ENCODE measurements around the gene DMD. TPM values are rescaled to one million over a fixed set of nuclear protein-coding genes. Genes with fewer than 3 reads are reported as not detected.
"Not testable (repeated sequence)": the region's sequence is repeated elsewhere in the genome, so short reads cannot be mapped to it uniquely, and the experiment has no call there.

The DMD gene
- polyA plus RNA-seq, 3 donors, result 8.0 to 13.2 (median 11.5) TPM

DNA sequence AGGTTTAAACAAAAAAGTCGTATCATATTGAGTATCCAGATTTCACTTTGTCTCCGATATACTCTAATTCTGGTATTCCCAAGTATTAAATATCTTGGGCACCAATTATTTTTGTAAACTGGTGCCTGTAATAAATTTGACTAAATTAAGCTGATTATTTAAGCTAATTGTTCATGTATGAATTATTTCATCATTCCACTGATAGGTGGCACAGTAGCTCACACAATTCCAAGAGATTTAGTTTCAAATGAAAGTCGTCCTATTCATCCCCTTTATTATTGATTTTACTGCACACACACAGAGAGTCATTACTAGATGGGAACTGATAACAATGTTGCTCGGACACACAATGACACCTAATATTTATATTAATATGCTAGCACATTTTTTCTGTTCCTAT lies 432.4 kb downstream of the DMD start:
- 57 to 82% (median 71%) methylated on average over 4 of the region's 4 CpGs for WGBS, 3 donors
- no peak overlapping the region for H3K27ac ChIP-seq (ENCODE audit: low read depth, low read length)

DNA sequence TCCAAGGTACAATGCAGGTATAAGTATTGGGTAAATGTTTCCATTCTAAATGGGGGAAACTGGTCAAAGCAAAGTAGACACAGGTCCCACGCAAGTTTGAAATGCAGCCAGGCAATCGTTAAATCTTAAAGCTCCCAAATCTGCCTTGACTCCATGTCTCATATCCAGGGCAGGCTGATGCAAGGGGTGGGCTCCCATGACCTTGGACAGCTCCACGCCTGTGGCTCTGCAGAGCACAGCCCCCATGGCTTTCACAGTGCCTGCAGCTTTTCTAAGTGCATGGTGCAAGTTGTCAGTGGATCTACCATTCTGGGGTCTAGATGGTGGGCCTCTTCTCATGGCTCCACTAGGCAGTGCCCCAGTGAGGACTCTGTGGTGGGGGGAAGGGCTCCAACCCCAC lies 436.4 kb downstream of the DMD start:
- 81 to 88% (median 84%) methylated on average over 2 to 3 of the region's 3 CpGs for WGBS, 3 donors
- H3K27ac ChIP-seq (ENCODE audit: low read depth, low read length), result no peak overlapping the region

DNA sequence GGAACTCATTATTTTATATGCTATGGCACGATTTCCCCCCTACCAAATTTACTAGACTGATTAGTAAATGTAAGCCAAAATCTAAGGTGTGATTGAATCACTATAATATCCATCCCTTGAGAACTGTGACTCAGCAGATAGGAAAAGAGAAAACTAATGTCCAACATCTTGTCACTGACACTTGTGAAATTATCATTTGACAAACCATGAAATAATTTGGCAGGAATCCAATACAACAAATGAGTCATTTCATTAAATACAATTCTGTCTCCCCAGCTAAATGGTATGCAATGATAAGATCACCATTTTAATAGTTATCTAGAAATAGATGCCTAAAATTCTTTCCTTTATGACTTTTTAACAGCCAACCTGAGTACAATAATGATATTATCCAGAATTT lies 462.3 kb downstream of the DMD start:
- no peak overlapping the region for H3K27ac ChIP-seq (ENCODE audit: low read depth, low read length)
- WGBS, 3 donors, result 56 to 80% (median 66%) methylated on average over 1 of the region's 1 CpG

DNA sequence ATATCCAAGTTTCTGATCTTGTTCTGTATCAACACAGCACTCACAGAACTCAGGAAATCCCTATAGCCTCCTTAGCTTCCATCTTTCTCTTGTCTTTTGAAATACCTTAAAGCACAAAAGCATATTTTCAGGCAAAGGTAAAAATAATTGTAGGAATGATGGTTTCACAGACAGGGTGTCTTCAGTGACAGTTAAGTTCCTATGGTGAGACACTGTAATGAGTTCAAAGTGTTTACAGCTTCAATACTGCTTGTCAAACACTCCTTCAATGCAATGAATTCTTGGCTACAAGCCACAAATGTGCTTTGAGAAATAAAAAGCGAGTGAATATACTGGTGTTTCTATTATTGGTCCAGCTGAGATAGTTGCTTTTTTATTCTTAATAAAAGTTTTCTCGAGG lies 466.0 kb downstream of the DMD start:
- H3K27ac ChIP-seq (ENCODE audit: low read depth, low read length), result no peak overlapping the region
- 36 to 66% (median 45%) methylated on average over 2 of the region's 2 CpGs for WGBS, 3 donors

DNA sequence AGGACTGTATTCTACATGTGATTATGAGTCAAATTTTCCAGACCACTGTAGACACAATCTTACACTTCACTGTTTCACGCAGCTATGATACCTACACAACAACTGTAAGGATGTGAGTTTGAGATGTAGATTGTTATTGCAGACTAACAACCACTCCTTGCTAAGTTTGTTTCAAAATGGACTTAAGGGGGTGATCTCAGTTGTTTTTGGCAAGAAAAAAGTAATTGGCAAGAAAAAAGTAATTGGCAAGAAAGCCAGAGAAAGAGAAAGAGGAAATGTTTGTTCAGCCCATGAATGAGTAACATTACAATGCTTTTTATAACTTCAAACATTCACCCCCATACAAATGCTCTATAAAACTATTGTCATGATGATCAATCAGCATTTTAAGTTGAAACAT lies 466.4 kb downstream of the DMD start:
- no peak overlapping the region for H3K27ac ChIP-seq (ENCODE audit: low read depth, low read length)
- 73 to 90% (median 84%) methylated on average over 1 of the region's 1 CpG for WGBS, 3 donors

DNA sequence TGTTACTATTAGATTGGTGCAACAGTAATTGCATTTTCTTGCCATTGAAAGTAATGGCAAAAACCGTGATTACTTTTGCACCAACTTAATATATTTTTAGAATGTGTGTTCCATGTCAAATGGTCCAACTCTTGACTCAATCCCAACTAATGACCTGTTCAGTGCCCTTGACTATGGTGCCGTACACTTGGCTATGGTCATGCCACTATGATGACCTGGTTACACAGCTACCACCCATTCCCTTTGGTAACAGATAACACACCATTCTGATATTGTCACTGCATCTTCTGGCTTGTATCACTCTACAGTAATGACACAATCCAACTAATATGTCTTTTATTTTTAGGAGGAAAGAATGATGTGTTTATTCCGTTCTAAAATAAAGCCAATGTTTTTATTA lies 469.4 kb downstream of the DMD start:
- H3K27ac ChIP-seq (ENCODE audit: low read depth, low read length), result no peak overlapping the region
- 88 to 97% (median 90%) methylated on average over 3 of the region's 3 CpGs for whole genome bisulfite sequencing, 3 donors

DNA sequence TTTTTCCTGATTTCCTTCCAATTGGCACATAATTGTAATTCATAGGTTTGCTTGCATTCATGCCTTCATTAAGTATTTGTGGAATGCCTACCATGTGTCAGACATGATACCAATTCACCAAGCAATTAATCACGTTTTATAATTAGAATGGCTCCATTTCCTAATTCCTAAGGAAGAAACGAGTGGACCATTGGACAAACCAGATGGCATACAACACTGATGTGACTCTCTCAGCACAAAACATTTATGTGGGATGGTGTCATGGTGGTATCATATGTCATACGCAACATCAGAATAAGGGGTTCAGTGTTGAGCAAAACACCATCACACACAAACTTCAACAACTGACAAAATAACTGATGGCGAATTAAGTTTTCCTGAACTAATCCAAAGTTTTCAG lies 502.8 kb downstream of the DMD start:
- WGBS, 3 donors, result 68 to 86% (median 78%) methylated on average over 4 of the region's 4 CpGs

DNA sequence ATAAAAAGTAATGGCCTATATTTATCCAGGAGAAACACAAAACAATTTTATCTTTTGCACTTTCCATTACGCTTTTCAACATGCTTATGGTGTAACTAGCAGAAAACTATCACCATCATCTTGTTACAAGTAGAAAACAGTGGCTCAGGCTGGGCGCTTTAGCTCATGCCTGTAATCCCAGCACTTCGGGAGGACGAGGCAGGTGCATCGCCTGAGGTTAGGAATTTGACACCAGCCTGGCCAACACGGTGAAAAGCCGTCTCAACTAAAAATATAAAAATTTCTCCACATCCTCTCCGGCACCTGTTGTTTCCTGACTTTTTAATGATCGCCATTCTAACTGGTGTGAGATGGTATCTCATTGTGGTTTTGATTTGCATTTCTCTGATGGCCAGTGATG lies 506.0 kb downstream of the DMD start:
- 87 to 91% (median 89%) methylated on average over 9 of the region's 9 CpGs for WGBS, 3 donors
- H3K27ac ChIP-seq (ENCODE audit: low read depth, low read length), result not testable (repeated sequence)

More for the DNA sequence above, 502.8 kb downstream of the DMD start:
- H3K27ac ChIP-seq (ENCODE audit: low read depth, low read length), result no peak overlapping the region

DNA sequence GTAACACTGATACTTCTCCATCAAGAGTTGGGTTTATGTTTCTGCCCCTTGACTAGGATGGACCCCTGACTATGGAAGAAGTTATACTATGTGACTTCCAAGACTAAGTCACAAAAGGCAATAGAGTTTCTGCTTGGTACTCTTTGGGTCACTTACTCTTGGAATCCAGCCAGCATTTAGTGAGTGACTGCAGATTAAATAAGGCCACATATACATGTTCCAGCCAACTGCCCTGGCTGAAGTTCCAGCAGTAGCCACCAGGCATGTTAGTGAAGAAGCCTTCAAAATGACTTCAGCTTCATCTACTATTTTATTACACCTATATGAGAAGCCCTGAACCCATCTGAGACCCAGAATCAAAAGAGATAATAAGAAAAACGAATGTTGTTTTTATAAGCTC lies 524.0 kb downstream of the DMD start:
- WGBS, 3 donors, result 32 to 65% (median 51%) methylated on average over 1 of the region's 1 CpG
- no peak overlapping the region for H3K27ac ChIP-seq (ENCODE audit: low read depth, low read length)

DNA sequence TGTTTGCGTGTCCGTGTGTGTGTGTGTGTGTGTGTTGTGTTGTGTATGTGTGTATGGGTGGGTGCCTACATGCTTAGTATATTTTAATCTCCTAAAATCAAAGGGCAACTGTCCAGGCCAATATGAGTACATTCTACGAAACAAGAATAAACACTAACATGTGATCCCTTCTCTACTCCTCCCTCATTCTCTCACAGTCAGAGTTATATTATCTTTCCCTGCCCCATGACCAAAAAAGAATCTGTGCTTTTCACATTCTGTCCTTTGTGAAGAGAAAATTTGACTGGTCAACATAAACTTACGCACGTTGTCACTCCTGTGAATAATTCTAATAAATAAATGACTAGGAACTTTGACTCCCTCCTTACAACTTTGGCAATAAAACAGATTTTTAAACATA lies 532.9 kb downstream of the DMD start:
- WGBS, 3 donors, result 85 to 89% (median 85%) methylated on average over 5 of the region's 5 CpGs
- no peak overlapping the region for H3K27ac ChIP-seq (ENCODE audit: low read depth, low read length)

DNA sequence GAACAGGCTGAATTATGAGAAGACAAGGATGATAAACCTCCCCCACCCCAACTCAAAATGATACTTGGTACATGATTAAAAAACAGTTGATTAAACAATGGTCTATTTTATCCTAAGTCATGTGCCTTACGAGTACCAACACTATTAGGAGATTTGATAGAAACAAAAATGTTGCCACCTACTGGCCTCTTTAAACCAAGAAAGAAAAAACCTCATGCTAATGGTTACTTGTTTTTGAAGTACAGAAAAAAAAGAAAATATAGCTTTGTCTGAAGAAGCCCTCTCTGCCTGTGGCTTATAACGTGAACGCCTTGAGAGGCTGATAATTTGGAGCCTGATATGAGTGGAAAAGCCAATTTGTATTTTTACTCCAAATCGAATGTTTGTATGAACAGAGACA lies 538.2 kb downstream of the DMD start:
- no peak overlapping the region for H3K27ac ChIP-seq (ENCODE audit: low read depth, low read length)
- 28 to 37% (median 31%) methylated on average over 4 of the region's 4 CpGs for WGBS, 3 donors

DNA sequence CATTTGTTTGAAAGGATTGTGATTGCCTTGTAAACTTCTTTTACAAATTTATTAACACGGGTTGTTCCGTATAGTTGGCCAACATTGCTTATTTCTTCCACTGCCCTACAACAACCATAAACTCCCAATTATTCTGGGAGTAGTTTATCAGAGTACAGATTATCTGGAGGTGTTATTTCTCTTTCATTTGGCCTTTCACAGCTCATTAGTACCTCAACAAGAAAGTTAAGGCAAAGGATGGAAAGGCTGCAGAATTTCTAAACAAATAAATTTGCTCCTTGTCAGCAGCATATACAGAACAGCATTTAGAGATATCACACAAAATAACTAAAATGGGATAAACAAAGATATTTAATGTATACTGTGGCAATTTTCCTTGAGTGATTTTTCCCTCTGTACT lies 548.8 kb downstream of the DMD start:
- 90 to 94% (median 93%) methylated on average over 2 of the region's 2 CpGs for WGBS, 3 donors
- H3K27ac ChIP-seq (ENCODE audit: low read depth, low read length), result no peak overlapping the region

DNA sequence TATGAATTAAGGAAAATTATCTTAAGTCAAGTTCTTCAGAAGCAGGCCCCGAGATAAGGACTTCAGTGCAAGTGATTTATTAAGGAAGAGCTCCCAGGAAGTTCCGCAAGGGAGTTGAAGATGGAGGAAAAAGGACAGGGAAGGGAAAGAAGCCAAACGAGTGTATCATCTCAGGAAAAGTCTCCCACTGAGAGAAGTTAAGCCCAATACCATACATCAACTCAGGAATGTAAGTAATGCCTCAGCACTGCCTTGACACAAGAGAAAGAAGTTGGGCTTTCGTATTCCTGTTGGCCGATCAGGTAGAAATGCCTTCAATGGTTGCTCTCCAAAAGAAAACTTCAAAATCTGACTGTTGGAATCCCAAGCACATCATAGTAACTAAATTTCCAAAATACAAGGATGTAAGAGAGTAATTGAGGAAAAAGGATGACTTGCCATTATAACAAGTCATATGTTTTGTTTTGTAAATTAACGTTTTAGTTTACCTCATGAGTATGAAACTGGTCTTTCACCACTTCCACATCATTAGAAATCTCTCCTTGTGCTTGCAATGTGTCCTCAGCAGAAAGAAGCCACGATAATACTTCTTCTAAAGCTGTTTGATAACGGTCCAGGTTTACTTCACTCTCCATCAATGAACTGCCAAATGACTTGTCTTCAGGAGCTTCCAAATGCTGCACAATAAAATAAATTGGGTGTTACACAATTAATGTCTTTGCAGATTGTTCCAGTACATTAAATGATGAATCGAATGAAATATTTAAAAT lies 566.7 kb downstream of the DMD start:
- WGBS, 3 donors, result 59 to 72% (median 61%) methylated on average over 9 of the region's 9 CpGs
- H3K27ac ChIP-seq (ENCODE audit: low read depth, low read length), result no peak overlapping the region

DNA sequence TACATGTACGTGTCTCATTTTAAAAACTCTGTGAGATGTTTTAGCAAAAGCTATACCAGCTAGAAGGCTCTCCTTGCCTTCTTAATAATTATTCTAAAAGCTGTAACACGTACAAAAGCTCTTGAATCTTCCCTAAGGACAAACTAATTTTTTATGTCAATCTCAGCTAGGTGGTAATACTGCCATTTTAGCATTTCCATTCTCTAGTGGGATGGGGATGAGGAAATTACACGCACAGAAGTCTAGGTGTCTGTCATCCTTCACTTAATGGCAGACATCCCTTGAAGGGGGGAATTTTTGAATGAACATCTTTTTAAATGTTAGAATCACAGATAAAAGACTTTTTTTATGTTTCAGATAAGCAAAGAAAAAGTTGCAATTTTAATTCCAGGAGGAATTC lies 569.1 kb downstream of the DMD start:
- WGBS, 3 donors, result 68 to 80% (median 75%) methylated on average over 3 of the region's 3 CpGs
- H3K27ac ChIP-seq (ENCODE audit: low read depth, low read length), result no peak overlapping the region

DNA sequence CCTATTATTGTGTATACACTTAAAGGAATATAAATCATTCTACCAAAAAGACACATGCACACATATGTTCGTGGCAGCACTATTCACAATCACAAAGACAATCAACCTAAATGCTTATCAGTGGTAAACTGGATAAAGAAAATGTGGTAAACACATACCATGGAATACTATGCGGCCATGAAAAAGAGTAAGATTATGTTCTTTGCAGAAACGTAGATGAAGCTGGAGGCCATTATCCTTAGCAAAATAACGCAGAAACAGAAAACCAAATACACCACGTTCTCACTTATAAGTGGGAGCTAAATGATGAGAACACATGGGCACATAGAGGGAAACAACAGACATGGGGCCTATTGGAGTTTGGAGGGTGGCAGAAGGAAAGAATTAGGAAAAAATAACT lies 593.2 kb downstream of the DMD start:
- WGBS, 3 donors, result 71 to 81% (median 72%) methylated on average over 5 of the region's 5 CpGs
- no peak overlapping the region for H3K27ac ChIP-seq (ENCODE audit: low read depth, low read length)

DNA sequence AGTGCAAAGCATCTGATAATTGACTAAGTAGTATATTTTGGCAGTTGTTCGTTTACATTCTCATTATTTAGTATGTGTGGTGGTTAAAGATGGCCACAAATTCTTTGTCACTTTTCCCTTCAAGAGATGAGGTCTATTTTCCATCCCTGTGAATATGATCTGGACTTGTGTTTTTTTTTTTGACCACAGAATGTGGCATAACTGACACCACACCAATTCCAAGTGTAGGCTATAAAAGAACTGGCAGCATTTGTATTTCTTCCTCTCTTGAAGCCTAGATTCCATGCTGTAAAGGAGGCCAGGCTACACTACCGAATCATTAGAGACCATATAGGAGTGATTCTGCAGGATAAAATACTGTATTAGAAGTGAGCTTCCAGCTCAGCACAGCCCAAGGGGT lies 596.6 kb downstream of the DMD start:
- WGBS, 3 donors, result 66 to 75% (median 75%) methylated on average over 2 of the region's 2 CpGs
- no peak overlapping the region for H3K27ac ChIP-seq (ENCODE audit: low read depth, low read length)

DNA sequence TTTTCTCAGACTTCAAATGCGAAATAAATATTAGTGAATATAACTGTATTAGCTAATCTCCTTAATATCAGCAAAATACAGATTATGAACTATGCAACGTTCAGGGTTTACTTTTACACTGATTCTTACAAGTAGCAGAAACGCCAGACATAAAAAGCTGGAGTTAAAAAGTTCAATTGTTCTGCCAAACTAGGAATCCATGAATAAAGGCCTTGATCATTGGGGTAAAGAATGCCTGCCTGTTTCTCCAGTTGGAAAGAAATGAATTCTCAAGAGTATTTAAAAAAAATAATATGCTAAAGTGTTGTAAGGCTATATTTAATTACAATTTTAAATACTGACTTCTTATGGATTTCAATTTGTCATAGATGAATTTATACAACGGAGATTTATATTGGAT lies 612.2 kb downstream of the DMD start:
- H3K27ac ChIP-seq (ENCODE audit: low read depth, low read length), result no peak overlapping the region
- WGBS, 3 donors, result 55 to 60% (median 58%) methylated on average over 4 of the region's 4 CpGs

DNA sequence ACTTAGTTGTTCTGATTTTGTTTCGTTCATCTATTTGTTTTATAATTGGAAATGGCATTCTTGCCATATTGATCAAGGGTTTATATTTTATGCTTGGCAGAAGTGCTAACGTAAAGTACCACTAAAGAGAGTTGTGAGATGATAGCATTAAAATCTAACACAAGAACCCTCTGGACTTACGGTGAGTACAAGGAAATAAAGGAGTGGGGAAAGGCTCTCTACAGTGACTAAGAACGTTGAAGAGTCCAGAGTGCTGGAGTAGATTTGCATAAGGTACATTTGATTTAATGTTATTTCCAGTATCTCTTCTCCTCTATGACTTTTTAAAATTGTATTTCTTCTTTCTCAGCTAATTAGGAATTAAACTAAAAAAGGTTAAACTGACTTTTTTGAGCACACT lies 612.6 kb downstream of the DMD start:
- WGBS, 3 donors, result 74 to 86% (median 80%) methylated on average over 4 of the region's 4 CpGs

DNA sequence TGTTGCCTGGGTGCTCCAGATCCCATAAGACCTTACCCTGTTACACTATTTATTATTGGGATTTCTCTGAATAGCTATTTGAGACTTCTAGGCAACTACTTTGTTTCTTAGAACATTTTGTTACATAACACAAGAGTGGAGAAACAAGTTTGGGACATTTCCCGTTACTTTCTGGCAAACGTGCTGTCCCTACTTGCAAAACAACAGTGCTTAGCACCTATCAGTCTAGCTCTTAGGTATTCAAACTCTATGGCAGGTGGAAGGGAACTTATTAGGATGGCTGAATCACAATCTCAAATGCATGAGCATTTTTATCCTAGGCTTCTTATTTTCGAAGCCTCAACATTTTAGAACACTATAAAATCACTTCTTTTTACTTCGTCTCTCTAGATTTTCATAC lies 613.6 kb downstream of the DMD start:
- no peak overlapping the region for H3K27ac ChIP-seq (ENCODE audit: low read depth, low read length)
- WGBS, 3 donors, result 66 to 75% (median 67%) methylated on average over 4 of the region's 4 CpGs

More for the DNA sequence above, 612.6 kb downstream of the DMD start:
- no peak overlapping the region for H3K27ac ChIP-seq (ENCODE audit: low read depth, low read length)

DNA sequence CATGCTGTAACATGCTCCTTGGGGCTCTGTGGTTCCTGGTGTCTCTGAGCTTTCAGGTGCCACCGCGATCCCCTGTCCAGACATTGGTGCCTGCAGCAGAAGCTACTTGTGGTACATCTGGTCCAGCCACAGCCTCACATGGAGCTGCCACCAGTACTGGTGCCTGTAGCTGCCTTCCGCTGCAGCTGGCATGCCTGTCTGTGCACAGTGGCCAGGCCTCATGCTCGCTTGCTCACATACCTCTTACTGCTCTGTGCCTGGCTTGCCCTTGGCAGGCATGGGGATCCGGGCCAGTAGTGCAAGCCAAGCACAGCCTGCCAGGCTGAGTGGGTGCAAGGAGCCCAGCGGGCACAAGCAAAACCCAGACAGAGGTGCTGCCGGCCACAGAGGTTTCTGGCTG lies 618.6 kb downstream of the DMD start:
- no peak overlapping the region for H3K27ac ChIP-seq (ENCODE audit: low read depth, low read length)
- 78 to 91% (median 80%) methylated on average over 5 to 7 of the region's 7 CpGs for WGBS, 3 donors

DNA sequence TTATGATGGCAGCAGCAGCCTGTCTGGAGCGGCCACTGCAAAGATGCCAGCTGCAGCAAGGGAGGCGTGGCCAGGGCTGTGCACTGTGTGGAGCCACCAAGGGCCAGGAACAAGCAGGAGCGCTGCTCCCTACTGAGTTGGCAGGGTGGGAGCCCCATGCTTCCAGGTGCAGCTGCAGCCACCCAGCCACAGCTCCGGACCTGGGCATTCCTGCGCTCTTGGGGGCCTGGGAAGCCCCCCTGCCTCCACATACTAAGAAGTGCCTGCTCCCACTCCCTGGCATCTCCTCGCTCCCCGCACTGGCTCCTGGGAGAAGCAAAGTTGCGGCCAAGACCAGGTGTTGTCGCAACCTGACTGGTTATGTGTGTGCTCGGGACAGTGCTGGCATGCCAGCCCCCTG lies 619.8 kb downstream of the DMD start:
- no peak overlapping the region for H3K27ac ChIP-seq (ENCODE audit: low read depth, low read length)
- WGBS, 3 donors, result 92 to 95% (median 93%) methylated on average over 10 of the region's 10 CpGs
